Measurements from ENCODE around the gene IP6K3. TPM values are rescaled to one million over a fixed set of nuclear protein-coding genes. Genes with fewer than 3 reads are reported as not detected.

IP6K3 gene
- total RNA-seq (2021; fragmentation: NEBNext Ultra II Directional; extraction: Animal tissue kit (Norgen Biotek cat#: 25700)): under 1 TPM in 4 of 6 experiments, not detected in 2; 0.25 to 0.83 (median 0.50) TPM
- long read RNA-seq, partial matches to known transcripts: 2 of 2 reads
- long read RNA-seq, other reads (novel, unspliced or antisense): 0 of 2 reads

- no peaks in the 10 kb centered on the region for H3K36me3 Mint-ChIP-seq (ENCODE audit: low read depth)
- H3K27me3 Mint-ChIP-seq (ENCODE audit: insufficient read depth): peaks cover 4% of the 10 kb centered on the region
- H3K27ac Mint-ChIP-seq: peak within 1 kb of the TSS; percentile 63
- peak within 1 kb of the TSS; percentile 27; the same call in 1 of the 2 replicates for H3K4me3 Mint-ChIP-seq
- peaks cover 42% of the 10 kb centered on the region for H3K4me1 Mint-ChIP-seq (ENCODE audit: low read depth)
- no peak for TF ChIP-seq CTCF (IDR thresholded peaks at IDR 0.05)
- no peak for DNase-seq
- no peaks in the 10 kb centered on the region for H3K9me3 Mint-ChIP-seq
Measured at GRCh38 chr6:33746651-33747100, at the start of gene IP6K3. Gene IP6K3 (minus strand): TSS chr6:33746905. CDS start chr6:33735476, 11,429 bp downstream.

GRCh38 chr6:33794910-33795623 lies 48.4 kb upstream of the IP6K3 start:
- no peak overlapping the region for H3K27ac Mint-ChIP-seq
- DNase-seq: no peak
- H3K27me3 Mint-ChIP-seq (ENCODE audit: insufficient read depth): peaks cover 30% of the 10 kb centered on the region
- H3K4me3 Mint-ChIP-seq: no peak overlapping the region
- peaks cover 14% of the 10 kb centered on the region for H3K4me1 Mint-ChIP-seq (ENCODE audit: low read depth)
- H3K9me3 Mint-ChIP-seq: no peaks in the 10 kb centered on the region
- TF ChIP-seq CTCF (IDR thresholded peaks at IDR 0.05): 0 out of 2 replicates have a peak, but pooled peaks have one; percentile 10
- no peaks in the 10 kb centered on the region for H3K36me3 Mint-ChIP-seq (ENCODE audit: low read depth)

- DNase-seq: no peak
- Mint-ChIP-seq H3K9me3 (no peaks in the 10 kb centered on the region), H3K36me3 (ENCODE audit: low read depth) (peaks cover 7% of the 10 kb centered on the region; the same call in 1 of the 2 replicates), H3K4me3 (no peak overlapping the region), H3K4me1 (ENCODE audit: low read depth) (peaks cover 28% of the 10 kb centered on the region), H3K27ac (no peak overlapping the region), H3K27me3 (ENCODE audit: insufficient read depth) (peaks cover 28% of the 10 kb centered on the region)
- TF ChIP-seq CTCF (IDR thresholded peaks at IDR 0.05): no peak
Measured at GRCh38 chr6:33792981-33793380, 46.3 kb upstream of the IP6K3 start.

GRCh38 chr6:33791620-33792019 lies 44.9 kb upstream of the IP6K3 start:
- peaks cover 25% of the 10 kb centered on the region for H3K27me3 Mint-ChIP-seq (ENCODE audit: insufficient read depth)
- H3K27ac Mint-ChIP-seq: no peak overlapping the region
- peaks cover 12% of the 10 kb centered on the region; the same call in 1 of the 2 replicates for H3K36me3 Mint-ChIP-seq (ENCODE audit: low read depth)
- H3K9me3 Mint-ChIP-seq: no peaks in the 10 kb centered on the region
- peaks cover 42% of the 10 kb centered on the region for H3K4me1 Mint-ChIP-seq (ENCODE audit: low read depth)
- no peak overlapping the region for H3K4me3 Mint-ChIP-seq
- no peak for DNase-seq
- no peak for TF ChIP-seq CTCF (IDR thresholded peaks at IDR 0.05)

GRCh38 chr6:33790910-33791309 lies 44.2 kb upstream of the IP6K3 start:
- TF ChIP-seq CTCF (IDR thresholded peaks at IDR 0.05): no peak
- Mint-ChIP-seq H3K9me3 (no peaks in the 10 kb centered on the region), H3K36me3 (ENCODE audit: low read depth) (peaks cover 18% of the 10 kb centered on the region; the same call in 1 of the 2 replicates), H3K4me1 (ENCODE audit: low read depth) (peaks cover 49% of the 10 kb centered on the region), H3K27ac (no peak overlapping the region), H3K4me3 (no peak overlapping the region), H3K27me3 (ENCODE audit: insufficient read depth) (peaks cover 25% of the 10 kb centered on the region)
- DNase-seq: no peak
